ENCODE data around the gene CKB.

CKB gene

DNA sequence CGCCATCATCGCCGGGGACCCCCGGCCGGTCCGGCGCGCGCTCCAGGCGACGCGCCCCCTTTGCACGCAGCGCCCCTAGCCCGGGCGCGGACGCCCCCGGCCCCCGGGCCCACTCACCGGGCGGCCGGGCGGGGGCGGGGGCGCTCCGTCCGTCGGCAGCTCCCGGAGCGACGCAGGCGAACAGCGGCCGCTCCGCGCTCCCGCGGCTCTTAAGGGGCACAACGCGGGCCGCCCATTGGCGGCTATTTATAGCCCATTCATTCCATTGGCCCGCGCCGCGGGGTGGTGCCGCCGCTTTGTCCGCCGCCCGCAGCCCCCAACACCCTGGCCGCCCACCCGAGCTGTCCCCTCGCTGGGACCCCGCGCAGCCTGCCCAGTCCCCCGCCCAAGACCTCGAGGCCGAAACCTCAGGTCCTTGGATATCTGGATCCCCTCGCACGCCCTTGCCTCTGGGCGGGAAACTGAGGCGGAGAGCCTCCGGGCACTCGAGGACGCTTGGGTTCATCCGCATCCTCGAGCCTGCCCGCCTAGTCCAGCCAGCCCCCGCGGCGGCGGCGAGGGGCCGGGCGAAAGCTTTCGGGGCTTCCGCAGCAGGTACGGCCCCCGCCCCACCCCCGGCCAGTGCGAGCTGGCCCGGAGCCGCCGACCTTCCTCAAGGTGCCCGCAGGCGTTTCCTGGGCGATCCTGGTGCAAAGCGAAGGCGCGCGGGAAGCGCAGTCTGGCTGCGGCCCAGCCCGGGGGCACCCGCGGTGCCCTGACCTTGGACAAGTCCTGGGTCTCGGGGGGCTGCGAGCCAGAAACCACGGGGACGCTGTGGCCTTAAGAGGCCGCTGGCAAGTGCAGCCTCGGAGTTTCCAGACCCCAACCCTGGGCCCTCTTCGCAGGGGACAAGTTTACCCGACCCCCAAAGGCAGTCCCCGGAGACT, at the start of gene CKB:
Gene CKB (minus strand): TSS at position 182 of the 926 bp plus-strand sequence. CDS start 337 bp downstream, outside the sequence.
- DNase-seq (ENCODE audit: low read depth) = no peak

DNA sequence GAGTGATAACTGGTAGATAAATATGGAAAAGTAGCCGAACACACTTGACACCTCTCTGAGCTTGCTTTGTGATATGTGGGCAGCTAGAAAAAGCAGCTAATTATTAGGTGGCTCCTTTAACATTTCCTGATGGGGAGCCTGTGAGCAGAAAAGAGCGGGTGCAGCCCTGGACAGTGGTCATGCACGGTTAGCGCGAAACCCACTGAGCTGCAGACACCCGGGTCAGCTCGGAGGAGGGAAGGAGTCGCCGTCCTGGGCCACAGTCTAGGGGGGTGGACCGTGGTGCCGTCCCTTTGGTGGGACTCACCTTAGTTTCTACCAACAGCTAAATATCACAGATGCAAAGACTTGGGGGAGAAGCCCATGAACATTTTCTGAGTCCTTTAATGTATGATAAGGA, 46.8 kb upstream of the CKB start:
- no peak for DNase-seq (ENCODE audit: low read depth)

DNA sequence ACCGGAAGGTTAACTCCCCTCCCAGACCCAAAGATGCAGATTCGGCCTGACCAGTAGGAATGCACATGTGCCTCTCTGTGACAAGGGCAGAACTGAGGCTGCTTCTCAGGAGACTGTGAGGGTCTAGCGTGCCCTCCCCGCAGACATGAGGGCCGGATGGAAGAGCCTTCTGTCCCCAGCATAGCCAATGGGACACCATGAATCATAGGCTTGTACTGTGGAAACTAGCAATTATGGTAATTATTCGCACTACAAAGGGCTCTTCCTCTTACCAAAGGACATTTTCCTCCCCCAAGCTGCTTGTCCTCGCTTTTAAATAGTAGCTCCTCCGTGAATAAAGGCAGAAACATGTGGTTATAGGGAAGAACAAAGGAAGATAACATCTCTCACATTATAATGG, 46.3 kb upstream of the CKB start:
- DNase-seq (ENCODE audit: low read depth) = no peak

DNA sequence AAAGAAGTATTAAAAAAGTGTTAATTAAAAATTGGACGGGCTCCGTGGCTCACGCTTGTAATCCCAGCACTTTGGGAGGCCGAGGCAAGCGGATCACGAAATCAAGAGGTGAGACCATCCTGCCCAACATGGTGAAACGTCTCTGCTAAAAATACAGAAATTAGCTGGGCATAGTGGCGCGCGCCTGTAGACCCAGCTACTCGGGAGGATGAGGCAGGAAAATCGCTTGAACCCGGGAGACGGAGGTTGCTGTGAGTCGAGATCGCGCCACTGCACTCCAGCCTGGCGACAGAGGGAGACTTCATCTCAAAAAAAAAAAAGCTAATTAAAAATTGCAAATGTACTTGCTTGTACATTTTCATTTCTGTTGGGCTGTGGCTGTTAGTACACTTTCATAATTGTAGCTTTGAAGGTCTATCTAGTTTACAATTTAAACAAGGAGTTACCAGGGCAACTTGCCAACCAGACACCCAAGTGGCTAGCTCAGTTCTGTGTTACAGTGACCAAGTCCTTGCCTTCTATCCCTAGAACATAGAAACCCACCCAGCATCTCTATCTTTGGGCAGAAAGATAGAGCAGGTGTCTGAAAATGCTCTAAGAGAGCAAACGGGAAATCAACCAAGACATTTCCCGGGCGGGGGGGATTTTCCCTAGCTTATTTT, 41.3 kb upstream of the CKB start:
- no peak for DNase-seq (ENCODE audit: low read depth)

DNA sequence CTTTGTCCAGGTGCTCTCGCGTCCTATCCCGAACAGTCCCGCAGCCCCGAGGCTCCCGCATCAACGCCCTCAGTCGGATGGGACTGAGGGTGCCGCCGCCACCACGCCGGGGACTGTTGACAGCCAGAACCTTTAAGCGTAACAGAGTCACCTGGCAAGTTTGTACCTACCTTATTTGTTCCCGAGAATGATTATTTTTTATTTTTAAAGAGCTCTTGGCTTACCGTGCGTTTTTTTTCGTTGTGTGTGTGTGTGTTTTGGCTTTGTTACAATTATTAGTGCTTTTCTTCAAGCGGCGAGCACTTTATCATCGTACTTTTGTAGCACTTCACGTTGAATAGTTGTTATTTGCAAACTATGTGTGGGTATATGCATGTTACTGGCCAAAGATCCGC, 40.6 kb upstream of the CKB start:
- DNase-seq (ENCODE audit: low read depth) = no peak

DNA sequence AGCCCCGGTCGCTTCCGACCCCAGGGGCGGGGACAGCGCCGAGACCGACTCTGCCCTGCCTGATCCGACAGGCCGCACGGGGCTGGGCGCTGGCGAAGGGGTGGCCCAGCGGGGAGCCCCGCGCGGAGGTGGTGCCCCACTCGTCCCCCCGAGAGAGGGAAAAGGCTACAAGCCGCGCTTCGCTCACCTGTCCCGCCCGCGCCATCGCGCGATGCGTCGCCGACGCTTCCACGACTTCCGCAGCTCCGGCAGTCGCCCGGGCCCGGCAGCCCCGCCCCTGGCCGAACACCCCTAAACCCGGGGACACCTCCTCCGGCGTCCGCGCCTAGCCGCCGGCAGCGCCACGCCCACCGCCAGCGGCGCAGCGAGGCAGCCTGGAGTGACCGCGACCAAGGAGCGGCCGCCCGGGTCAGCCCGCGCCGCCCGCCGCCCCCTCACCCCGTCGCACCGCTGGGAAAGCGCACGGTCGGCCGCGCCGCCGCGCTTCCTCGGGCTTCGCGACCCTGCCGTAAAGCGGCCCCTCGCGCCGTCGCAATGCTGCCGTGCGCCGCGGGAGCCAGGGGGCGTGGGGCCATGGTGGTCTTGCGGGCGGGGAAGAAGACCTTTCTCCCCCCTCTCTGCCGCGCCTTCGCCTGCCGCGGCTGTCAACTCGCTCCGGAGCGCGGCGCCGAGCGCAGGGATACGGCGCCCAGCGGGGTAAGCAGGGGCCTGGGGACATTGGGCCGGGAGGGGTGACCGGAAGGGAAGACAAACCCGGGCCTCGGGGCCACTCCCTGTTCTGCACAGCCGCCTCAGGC, 40.0 kb upstream of the CKB start, which contains the start of the genes BAG5 and COA8:
Gene BAG5 (minus strand): TSS at position 229 of the 797 bp plus-strand sequence. CDS start 1,493 bp downstream, outside the sequence.
Gene COA8 (plus strand): TSS at position 532 of the 797 bp plus-strand sequence. CDS start 42 bp downstream, at position 574.
- peak; percentile 77 for DNase-seq (ENCODE audit: low read depth)

DNA sequence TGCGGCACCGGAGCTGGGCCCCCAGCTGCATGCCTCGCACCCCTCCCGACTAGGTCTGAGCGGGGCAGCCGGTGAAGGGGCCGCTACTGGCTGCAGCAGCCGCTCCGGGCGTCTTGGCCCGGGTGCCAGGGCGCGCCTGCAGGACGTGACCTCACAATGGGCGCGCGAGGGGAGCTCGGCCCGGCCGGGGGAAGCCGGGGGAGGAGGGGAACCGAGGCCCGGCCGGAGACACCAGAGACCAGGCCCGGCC, 39.5 kb upstream of the CKB start:
- DNase-seq (ENCODE audit: low read depth) = no peak

DNA sequence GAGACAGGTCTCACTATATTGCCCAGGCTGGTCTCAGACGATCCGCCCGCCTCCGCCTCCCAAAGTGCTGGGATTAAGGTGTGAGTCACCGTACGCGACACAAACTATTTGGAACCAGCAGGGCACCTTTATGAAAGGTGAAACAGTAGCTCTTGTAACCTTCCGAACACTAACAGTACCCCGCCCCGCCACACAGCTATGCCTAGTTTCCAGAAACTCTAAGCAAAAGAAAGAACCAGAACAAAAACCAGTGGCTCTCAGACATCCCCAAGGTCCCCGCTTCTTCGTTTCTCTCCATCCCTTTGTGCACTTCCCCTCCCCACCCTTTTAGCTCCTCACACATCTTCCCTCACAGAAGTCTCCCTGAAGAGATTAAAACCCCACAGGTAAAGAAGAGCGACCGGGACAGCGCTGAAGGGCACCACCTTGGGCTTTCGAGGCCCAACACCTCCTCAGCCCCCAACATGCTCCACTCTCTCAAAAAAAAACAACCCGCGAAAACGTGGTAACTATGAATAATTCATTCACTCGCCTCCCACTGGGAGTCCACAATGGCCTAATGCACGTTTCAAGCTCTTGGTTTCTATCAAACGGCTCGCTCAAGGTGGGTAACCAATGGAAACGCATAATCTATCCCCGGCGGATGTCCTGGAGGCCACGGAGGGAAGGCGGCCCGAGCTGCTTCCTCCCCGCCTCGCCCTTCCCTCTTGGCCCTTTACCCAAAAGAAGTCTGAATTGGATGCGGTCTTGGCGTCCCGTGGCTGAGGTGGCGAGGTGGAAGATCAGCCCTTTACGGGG, 39.0 kb upstream of the CKB start:
- DNase-seq (ENCODE audit: low read depth) = no peak

DNA sequence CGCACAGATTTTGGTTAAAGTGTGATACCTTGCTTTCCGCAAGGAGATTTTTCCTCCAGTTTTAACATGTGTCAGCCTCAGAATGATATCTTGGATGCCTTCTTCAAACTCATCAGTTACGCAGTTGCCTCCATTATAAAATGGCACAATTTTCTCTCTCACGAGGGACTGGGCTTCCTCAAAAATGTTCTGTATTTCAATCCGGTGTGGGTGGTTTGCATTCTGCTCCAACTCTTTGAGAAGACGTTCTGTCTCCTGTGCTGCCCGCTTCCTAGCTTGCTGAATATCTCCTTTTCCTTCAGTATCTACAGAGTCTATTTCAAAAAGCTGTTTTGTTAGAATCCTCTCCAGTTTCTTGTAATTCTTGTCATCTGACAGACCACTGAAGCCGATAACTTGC, 38.1 kb upstream of the CKB start:
- no peak for DNase-seq (ENCODE audit: low read depth)

DNA sequence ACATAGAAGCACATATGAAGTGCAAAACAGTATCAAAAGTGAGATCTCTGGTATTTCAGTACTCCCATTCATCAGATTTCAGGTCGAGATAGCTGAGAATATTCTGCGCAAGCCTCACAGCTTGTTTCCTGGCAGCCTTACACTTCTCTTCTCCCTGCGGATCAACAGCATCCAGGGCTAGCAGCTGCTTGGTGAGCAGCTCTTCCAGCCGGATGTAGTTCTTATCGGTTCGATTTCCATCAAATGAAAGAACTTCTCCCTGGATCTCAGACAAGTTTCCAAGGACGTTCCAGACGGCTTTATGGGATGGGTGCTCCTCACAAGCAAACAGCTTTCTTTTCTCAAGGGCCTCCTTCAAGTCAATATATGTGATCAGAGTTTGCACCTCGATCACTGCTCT, 37.1 kb upstream of the CKB start:
- DNase-seq (ENCODE audit: low read depth) = no peak

DNA sequence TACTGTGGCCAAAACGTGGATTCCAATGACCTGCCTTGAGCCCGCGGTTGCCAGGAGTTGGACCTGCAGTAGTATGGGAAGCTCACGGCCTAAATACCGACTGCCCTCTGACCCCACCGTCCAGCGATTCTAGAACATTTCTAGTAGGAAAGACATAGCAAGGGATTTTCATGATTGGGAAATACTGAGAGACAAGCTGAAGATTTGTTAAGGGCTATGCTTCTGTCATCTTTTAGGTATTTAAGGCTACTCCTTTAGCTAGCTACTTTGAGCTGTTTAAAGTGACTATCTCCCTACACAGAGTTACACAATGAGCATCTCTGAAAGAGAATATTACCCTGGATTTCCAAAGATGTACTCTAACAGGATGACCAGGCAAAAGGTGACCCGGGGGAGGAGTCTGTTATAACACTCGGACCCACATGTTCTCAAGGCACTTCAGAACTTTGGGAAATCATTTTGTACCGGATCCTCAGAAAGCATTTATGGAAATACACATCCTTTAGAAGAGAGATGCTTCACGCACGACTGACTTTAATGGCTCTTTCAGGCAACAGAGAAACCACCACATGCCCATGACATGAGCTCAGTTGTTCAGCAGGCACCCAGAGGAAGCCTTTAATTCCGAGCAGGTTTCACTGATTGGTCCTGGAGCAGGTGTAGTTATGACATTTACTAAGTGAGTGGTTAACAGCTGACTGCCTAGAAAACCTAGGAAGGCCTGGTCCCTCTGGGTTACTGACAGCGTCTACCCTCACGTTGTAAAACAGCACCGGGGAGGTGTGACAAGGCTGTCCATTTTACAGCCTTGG, 35.6 kb upstream of the CKB start:
- DNase-seq (ENCODE audit: low read depth) = no peak

DNA sequence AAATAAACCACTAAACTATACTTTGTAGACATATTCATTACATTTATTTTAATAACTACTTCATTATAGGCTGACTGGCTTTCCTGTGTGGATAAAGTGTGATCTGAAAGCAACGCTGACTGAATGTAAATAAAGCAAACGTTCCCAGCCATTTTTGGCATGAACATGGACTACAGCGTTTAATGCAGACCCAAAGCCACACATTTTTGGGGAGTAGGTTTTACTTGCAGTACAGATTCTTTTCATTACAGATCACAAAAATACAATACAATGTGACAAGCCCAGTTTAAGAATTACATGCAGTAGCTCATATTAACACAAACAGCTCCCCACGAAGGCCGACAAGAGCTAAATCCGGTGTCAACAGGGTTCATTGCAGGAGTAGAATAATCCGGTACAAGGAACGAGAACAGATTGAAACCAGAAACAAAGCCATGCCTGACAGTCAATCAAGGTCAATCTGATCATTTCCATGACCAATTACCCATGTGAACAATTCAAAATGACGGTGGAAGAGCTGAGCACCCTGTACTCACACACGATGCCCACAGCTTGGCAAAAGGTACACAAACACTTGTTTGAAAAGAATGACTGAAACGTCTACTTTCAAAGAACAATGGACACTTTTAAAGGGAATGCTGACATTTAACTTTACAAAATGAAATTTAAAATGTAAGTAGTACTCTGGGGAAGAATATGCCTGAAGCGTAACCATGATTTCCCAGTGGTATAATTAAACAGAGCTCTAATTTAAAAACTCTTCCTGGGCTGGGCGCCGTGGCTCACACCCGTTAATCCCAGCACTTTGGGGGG, 34.5 kb upstream of the CKB start:
- no peak for DNase-seq (ENCODE audit: low read depth)

DNA sequence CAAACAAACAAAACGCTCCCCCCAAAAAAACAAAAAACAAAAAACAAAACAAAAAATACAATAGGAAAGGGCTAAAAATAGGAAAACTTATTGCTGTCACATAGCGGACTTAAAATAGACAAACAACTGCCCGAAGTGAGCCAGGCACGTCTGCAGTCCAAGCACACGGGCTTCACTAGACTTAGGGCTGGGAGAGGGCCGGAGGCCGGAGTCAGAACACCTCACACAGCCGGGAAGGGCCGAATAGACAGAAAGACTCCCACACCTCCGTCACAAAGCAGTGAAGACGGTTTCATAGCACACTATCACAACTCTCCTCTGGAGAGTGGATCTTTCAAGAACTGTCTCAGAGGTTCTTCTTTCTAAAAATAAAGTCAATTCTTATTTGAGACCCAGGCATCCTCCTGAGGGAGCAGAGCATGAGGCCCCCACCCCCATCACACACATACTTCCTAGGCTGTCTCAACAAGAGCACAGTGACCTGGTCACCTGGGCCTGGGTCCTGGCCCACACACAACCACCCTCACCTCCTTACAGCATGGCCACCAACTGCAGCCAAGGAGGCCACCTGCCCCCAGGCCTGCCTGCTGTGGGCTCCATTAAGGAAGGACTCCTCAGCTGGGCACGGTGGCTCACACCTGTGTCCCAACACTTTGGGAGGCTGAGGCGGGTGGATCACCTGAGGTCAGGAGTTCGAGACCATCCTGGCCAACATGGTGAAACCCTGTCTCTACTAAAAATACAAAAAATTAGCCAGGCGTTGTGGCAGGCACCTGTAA, 33.1 kb upstream of the CKB start:
- DNase-seq (ENCODE audit: low read depth) = no peak

DNA sequence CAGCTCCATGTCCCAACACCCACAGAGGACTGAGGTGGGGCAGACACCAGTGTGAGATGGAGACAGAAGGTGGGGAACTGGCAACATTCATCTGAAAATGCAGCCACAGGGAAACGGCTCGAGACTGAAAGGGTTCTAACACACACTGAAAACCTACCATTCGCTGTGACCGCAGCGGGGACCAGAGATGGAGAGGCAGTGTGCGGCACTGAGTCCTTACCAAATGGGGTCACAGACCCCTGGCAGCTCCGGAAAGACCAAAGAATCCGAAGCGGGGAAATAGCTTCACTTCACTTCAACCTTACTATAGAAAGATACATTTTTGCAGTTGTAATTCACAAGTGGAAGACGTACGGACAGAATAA, 30.2 kb upstream of the CKB start:
- DNase-seq (ENCODE audit: low read depth) = no peak

DNA sequence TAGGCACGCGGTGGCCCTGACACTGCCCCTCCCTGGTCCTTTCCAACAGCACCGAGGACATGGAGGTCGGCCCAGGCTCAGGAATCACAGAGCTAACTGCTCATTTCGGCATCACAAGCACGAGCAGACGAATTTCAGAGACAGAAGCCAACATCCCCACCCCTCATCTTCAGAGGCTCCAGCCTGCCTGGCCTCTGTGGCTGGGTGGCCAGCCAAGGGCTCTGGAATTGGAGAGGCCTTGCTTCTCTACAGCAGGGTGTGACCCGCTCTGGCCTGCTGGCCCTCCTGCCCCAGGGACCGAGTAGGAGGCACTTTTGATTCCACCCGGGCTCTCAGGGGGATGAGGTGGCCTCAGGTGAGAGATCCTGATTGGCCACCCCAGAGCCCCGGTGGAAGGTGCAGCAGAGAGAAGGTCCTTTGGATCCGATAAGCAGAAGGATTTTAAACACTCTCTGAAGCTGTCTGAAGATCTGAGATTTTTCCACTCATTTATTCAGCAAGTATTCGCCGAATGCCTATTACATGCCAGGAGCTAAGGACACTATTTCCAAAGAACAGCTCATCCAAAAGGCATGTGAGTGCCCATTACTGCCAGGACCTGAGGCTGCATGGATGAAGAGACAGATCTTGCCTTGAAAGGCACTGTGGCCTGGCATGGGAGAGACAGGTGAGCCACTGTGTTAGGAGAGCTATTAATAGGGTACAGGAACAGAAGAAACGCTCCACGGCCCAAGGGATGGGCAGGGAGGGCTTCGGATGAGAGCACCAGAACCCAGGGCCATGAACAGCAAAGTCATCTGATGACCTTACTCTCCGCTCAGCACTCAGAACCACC, 29.6 kb upstream of the CKB start:
- DNase-seq (ENCODE audit: low read depth) = no peak

DNA sequence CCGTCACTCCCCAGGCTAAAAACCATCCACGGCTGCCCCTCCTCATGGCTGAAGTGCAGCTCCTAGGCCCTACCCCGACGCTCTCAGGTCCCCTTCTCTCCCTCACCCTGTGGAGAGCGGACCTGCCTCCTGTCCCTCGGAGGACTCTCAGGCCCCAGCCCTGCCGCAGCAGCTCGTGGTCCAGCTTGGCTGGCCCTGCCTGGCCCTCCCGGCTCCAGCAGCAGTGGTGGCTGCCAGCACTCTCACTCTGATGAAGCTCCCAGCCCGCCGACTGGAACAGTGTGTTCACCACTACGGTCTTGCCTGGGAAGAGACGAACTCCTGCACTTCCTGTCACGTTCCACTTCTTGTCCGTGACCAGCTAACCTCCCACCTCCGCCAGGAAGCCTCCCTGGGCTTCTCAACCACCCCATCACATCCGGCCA, 28.7 kb upstream of the CKB start:
- no peak for DNase-seq (ENCODE audit: low read depth)

DNA sequence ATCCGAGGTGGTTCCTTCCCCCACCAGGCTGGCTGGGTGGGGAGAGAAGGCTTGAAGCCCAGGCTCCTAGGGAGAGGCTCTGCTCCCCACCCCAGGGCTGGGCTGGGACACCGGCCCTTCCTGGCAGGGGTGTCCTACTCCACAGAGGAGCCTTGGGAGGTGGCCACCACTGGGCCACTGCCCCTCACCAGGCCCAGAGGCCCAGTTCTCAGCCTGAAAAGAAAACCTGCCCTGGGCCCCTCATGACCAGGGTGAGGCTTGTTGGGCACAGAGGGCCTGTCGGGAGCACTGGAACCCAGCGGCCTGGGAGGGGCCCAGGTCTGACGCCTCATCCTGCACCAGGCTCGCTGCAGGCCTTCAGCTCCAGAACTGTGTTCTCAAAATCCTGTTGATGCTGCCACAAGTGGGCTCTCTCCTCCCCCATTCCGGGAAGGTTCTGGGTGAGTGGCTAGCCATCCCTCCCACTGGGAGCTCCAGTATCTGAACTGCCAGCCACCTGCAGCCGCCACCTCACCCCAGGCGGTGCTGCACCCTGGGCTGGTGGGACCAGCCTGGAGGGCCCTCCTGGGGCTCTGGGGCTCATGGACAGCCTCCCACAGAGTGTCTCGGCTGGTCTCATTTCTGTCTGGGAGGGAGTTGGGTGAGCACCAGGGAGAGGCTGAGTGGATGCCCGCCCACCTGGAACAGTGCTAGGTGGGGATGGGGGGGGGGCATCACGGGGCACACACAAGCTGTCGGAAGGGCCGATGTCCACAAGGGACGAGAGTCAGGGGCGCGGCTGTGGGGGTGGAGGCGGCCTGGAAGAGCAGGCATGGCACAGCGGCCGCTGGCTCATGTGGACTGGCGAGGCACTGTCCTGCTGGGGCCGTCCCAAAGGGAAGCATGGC, 28.1 kb upstream of the CKB start:
- no peak for DNase-seq (ENCODE audit: low read depth)

Measured in stimulated activated CD8-positive, alpha-beta memory T cell treated with anti-CD3 and anti-CD28 coated beads, Interleukin-7, amount 100 ng/mL, for 24 hours (primary cell).